ENCODE data around the gene SP140L. TPM values are rescaled to one million over a fixed set of nuclear protein-coding genes. Genes with fewer than 3 reads are reported as not detected.
A peak's percentile ranks its signal among the peaks of the same experiment; 100 is the strongest.
"Not testable (repeated sequence)": the region's sequence is repeated elsewhere in the genome, so short reads cannot be mapped to it uniquely, and the experiment has no call there.

SP140L gene
- total RNA-seq, 1 donor from 2014 or later, result 27.2 TPM

DNA sequence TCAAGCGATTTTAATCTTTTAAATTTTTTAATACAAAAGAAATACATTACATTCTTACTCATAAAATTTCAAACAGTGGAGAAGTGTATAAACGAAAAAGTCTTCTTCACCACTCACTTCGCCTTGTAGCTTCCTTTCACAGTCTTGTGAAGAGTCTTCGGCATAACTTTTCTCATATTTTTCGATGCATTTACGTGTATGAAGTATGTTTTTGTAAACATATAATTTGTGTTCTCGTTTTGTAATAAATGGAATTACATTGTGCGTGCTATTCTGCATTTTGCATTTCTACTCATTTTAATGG, 1.1 kb downstream of the SP140L start:
- intact Hi-C loops (cut with DNase I), result no loop called here
- DNase-seq (no peak), ATAC-seq (no peak)
- H3K4me3 ChIP-seq, result peak overlapping the region; percentile 51
- peaks cover 4% of the 10 kb centered on the region for H3K36me3 ChIP-seq
- peaks cover 21% of the 10 kb centered on the region for H3K4me1 ChIP-seq
- peak overlapping the region; percentile 88 for H3K27ac ChIP-seq
- no peaks in the 10 kb centered on the region for H3K9me3 ChIP-seq
- no peak for TF ChIP-seq CTCF (IDR thresholded peaks at IDR 0.05)
- no peaks in the 10 kb centered on the region for H3K27me3 ChIP-seq

DNA sequence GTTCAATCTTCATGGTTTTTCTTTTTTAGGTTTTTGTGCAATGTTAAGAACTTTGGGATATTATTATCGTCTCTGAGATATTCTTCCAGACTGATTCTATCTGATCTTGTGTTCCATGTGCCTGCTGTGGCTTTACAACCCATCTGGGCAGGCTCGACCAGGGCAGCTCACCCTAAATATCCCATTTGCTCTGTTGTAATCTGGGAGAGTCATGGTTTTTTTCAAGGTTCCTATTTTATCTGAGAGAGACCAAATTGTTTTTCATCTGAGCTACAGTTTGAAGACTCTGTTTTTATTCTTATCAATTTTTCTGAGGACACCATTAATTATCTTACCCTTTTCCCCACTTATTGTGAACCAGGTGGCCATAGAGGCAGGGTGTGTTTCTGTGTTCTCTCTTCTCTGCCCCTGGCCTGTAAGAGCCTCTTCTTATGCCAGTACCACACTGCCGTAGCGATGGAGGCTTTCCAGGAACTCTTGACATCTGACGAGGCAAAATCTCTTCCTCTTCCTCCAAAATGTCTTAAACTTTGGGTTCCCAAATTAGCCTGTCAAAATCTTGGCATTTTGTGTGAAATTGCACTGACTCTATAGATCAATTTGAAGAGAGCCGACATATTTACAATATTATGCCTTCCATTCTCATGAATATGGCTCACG, 3.1 kb downstream of the SP140L start:
- no peak overlapping the region for H3K4me3 ChIP-seq
- H3K4me1 ChIP-seq, result peaks cover 27% of the 10 kb centered on the region
- ATAC-seq, result no peak
- intact Hi-C loops (cut with DNase I), result no loop called here
- DNase-seq, result no peak
- H3K27me3 ChIP-seq, result no peaks in the 10 kb centered on the region
- H3K36me3 ChIP-seq, result peaks cover 12% of the 10 kb centered on the region
- TF ChIP-seq CTCF (IDR thresholded peaks at IDR 0.05), result no peak
- no peak overlapping the region for H3K27ac ChIP-seq
- no peaks in the 10 kb centered on the region for H3K9me3 ChIP-seq

- no peak overlapping the region for H3K27ac ChIP-seq
- H3K27me3 ChIP-seq, result no peaks in the 10 kb centered on the region
- intact Hi-C loops (cut with DNase I), result no loop called here
- H3K4me3 ChIP-seq, result no peak overlapping the region
- DNase-seq (no peak), ATAC-seq (no peak)
- H3K9me3 ChIP-seq, result no peaks in the 10 kb centered on the region
- H3K36me3 ChIP-seq, result peaks cover 12% of the 10 kb centered on the region
- peaks cover 32% of the 10 kb centered on the region for H3K4me1 ChIP-seq
- no peak for TF ChIP-seq CTCF (IDR thresholded peaks at IDR 0.05)
These were observed 3.7 kb downstream of the SP140L start for GRCh38 chr2:230330725-230331124.

DNA sequence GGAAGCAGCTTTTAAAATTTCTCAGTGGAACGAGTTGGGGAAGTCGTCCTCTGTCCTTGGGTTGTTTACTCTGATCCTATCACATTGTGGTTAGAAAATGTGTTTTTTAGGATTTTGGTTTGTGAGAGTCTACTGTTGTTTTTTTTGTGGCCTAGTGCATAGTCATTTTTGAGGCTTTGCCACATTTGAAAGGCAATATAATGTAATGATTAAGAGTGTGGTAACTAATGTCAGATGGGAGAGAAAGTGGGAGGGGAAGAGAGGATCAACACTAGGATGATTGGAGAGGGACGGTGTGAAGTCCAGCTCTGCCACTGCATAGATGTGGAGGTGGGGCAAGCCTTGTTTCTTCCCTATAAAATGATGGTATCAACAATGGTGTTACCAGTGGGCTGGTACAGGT, 8.5 kb downstream of the SP140L start:
- Histone ChIP-seq H3K27me3 (no peaks in the 10 kb centered on the region), H3K27ac (no peak overlapping the region), H3K36me3 (peaks cover 22% of the 10 kb centered on the region), H3K9me3 (no peaks in the 10 kb centered on the region), H3K4me3 (no peak overlapping the region), H3K4me1 (peaks cover 11% of the 10 kb centered on the region)
- DNase-seq (no peak), ATAC-seq (no peak)
- TF ChIP-seq CTCF (IDR thresholded peaks at IDR 0.05), result no peak
- intact Hi-C loops (cut with DNase I), result no loop called here

DNA sequence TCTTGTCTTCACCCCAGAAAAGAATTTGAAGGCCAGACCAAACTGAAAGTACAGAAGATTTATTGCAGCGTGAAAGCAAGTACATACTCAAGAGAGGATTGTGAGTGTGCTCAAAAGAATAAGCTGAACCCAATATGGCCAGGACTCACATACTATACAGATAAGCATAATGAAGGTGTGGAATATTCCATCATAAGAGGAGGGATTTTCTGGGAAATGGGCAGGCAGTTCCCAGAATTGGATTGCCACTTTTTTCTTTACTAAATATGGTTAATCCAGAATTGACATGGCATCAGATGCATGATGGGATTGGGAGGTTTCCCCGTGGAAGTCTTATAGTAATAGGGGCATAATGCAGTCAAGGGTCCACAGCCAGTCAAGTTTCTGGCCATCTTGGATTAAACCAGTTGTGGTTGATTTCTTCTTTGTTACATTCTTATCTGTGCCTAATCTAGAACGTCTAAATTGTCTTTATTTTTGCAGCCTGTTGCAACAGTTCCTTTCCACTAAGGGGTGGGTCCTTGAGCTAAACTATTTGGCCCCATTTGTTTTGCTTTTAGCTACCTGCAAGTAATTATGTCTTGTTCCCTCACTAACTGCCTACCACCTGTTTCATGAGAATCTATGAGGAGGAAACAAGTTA, 9.0 kb downstream of the SP140L start:
- Histone ChIP-seq H3K9me3 (no peaks in the 10 kb centered on the region), H3K27me3 (no peaks in the 10 kb centered on the region), H3K4me3 (no peak overlapping the region), H3K27ac (no peak overlapping the region), H3K36me3 (peaks cover 22% of the 10 kb centered on the region), H3K4me1 (peaks cover 11% of the 10 kb centered on the region)
- ATAC-seq (no peak), DNase-seq (no peak)
- intact Hi-C loops (cut with DNase I), result no loop called here
- no peak for TF ChIP-seq CTCF (IDR thresholded peaks at IDR 0.05)

DNA sequence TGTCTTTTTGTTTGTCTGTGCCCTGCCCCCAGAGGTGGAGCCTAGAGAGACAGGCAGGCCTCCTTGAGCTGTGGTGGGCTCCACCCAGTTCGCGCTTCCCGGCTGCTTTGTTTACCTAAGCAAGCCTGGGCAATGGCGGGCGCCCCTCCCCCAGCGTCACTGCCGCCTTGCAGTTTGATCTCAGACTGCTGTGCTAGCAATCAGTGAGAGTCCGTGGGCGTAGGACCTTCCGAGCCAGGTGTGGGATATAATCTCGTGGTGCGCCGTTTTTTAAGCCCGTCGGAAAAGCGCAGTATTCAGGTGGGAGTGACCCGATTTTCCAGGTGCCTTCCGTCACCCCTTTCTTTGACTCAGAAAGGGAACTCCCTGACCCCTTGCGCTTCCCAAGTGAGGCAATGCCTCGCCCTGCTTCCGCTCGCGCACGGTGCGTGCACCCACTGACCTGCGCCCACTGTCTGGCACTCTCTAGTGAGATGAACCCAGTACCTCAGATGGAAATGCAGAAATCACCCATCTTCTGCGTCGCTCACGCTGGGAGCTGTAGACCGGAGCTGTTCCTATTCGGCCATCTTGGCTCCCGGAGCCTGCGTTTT, 15.0 kb downstream of the SP140L start:
- DNase-seq; H3K4me1 ChIP-seq; H3K27me3 ChIP-seq; H3K4me3 ChIP-seq; H3K27ac ChIP-seq; ATAC-seq; H3K9me3 ChIP-seq; intact Hi-C loops (cut with DNase I); H3K36me3 ChIP-seq: not testable (repeated sequence)

DNA sequence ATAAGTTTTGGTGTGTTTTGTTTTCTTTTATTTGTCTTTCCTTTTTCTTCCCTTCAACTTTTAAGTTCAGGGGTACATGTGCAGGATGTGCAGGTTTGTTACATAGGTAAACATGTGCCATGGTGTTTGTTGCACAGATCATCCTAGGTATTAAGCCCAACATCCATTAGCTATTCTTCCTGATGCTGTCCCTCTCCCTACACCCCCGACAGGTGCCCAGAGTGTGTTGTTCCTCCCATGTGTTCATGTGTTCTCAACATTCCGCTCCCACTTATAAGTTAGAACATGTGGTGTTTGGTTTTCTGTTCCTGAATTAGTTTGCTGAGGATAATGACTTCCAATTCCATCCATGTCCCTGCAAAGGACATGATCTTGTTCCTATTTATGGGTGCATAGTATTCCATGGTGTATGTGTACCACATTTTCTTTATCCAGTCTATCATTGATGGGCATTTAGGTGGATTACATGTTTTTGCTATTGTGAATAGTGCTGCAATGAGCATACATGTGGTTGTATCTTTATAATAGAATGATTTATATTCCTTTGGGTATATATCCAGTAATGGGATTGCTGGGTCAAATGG, 16.1 kb downstream of the SP140L start:
- H3K27me3 ChIP-seq; intact Hi-C loops (cut with DNase I); ATAC-seq: not testable (repeated sequence)

More for the DNA sequence above, 16.1 kb downstream of the SP140L start:
- H3K4me3 ChIP-seq, H3K9me3 ChIP-seq, H3K4me1 ChIP-seq, DNase-seq, H3K36me3 ChIP-seq, H3K27ac ChIP-seq: not testable (repeated sequence)
